ENCODE data around the gene HSPA12B.

The HSPA12B gene

DNA sequence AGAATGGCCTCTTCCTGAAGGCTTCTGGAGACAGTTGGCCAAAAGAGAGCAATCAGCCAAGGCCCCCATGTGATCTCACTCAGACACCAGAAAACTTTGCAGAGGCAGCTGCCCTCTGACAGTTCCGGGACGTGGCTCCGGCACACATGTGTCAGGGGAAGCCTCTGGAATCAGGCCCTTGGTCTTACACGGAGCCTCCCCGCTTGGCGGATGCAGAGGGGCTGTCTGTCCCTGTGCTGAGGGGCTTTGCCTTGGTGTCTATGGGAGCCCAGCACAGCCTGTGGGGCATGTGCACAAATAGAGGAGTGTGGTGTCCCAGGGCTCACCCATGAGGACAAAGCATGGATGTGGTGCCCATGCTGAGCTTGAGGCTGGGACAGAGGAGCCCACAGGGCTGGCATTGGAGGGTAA, 33.9 kb upstream of the HSPA12B start:
- no peak for TF ChIP-seq EZH2phosphoT487 (IDR thresholded peaks at IDR 0.05; ENCODE audit: borderline replicate concordance, low read length)
- TF ChIP-seq CTCF (IDR thresholded peaks at IDR 0.05; ENCODE audit: low read depth, low read length, poor library complexity, severe bottlenecking) = no peak

DNA sequence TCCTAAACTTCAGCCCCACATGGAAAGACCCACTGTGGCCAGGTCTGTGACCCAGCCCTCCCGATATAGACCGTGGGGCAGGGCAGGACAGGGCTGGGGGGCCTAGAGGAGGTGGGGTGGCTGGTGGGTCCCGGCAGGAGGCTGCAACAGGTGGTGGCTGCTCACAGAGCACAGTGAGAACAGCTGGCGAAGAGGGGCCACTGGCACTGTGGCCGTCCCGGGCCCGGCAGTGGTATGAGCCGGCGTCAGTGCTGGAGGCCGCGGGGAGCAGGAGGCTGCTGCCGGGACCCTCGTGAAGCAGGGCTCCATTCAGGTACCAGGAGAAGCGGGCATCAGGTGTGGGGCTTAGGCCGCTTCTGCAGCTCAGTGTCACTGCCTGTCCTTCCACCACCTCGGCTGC, 33.4 kb upstream of the HSPA12B start:
- H3K4me2 ChIP-seq (ENCODE audit: low read length) = no peak overlapping the region
- no peaks in the 10 kb centered on the region for H3K36me3 ChIP-seq (ENCODE audit: control insufficient read depth, low read length)
- H3F3A ChIP-seq (ENCODE audit: control insufficient read depth, insufficient read depth) = no peaks in the 10 kb centered on the region
- no peak overlapping the region for H3K27ac ChIP-seq (ENCODE audit: low read depth, low read length)
- no peak overlapping the region for H3K4me3 ChIP-seq (ENCODE audit: low read length)
- no peaks in the 10 kb centered on the region for H3K9me2 ChIP-seq (replicated peaks; ENCODE audit: control insufficient read depth, low read length)
- peaks cover 6% of the 10 kb centered on the region; the same call in 1 of the 2 replicates for H3K9me3 ChIP-seq (ENCODE audit: control insufficient read depth, insufficient read depth, low read length)
- H4K20me1 ChIP-seq (ENCODE audit: control insufficient read depth, insufficient read depth, low read depth, low read length) = no peaks in the 10 kb centered on the region
- TF ChIP-seq EZH2phosphoT487 (IDR thresholded peaks at IDR 0.05; ENCODE audit: borderline replicate concordance, low read length) (no peak), CTCF (IDR thresholded peaks at IDR 0.05; ENCODE audit: low read depth, low read length, poor library complexity, severe bottlenecking) (no peak)
- H3K4me1 ChIP-seq (ENCODE audit: control insufficient read depth, low read length) = no peaks in the 10 kb centered on the region
- H3K27me3 ChIP-seq (ENCODE audit: control insufficient read depth, low read length) = no peaks in the 10 kb centered on the region
- H3K79me2 ChIP-seq (ENCODE audit: control insufficient read depth, low read length) = no peaks in the 10 kb centered on the region

More for the DNA sequence above, 33.9 kb upstream of the HSPA12B start:
- H3K9me2 ChIP-seq (replicated peaks; ENCODE audit: control insufficient read depth, low read length) = no peaks in the 10 kb centered on the region
- H3K4me3 ChIP-seq (ENCODE audit: low read length) = no peak overlapping the region
- peaks cover 6% of the 10 kb centered on the region; the same call in 1 of the 2 replicates for H3K9me3 ChIP-seq (ENCODE audit: control insufficient read depth, insufficient read depth, low read length)
- H3K36me3 ChIP-seq (ENCODE audit: control insufficient read depth, low read length) = no peaks in the 10 kb centered on the region
- no peaks in the 10 kb centered on the region for H3K4me1 ChIP-seq (ENCODE audit: control insufficient read depth, low read length)
- no peak overlapping the region for H3K4me2 ChIP-seq (ENCODE audit: low read length)
- H3K27me3 ChIP-seq (ENCODE audit: control insufficient read depth, low read length) = no peaks in the 10 kb centered on the region
- no peaks in the 10 kb centered on the region for H3F3A ChIP-seq (ENCODE audit: control insufficient read depth, insufficient read depth)
- no peaks in the 10 kb centered on the region for H4K20me1 ChIP-seq (ENCODE audit: control insufficient read depth, insufficient read depth, low read depth, low read length)
- no peaks in the 10 kb centered on the region for H3K79me2 ChIP-seq (ENCODE audit: control insufficient read depth, low read length)
- no peak overlapping the region for H3K27ac ChIP-seq (ENCODE audit: low read depth, low read length)

DNA sequence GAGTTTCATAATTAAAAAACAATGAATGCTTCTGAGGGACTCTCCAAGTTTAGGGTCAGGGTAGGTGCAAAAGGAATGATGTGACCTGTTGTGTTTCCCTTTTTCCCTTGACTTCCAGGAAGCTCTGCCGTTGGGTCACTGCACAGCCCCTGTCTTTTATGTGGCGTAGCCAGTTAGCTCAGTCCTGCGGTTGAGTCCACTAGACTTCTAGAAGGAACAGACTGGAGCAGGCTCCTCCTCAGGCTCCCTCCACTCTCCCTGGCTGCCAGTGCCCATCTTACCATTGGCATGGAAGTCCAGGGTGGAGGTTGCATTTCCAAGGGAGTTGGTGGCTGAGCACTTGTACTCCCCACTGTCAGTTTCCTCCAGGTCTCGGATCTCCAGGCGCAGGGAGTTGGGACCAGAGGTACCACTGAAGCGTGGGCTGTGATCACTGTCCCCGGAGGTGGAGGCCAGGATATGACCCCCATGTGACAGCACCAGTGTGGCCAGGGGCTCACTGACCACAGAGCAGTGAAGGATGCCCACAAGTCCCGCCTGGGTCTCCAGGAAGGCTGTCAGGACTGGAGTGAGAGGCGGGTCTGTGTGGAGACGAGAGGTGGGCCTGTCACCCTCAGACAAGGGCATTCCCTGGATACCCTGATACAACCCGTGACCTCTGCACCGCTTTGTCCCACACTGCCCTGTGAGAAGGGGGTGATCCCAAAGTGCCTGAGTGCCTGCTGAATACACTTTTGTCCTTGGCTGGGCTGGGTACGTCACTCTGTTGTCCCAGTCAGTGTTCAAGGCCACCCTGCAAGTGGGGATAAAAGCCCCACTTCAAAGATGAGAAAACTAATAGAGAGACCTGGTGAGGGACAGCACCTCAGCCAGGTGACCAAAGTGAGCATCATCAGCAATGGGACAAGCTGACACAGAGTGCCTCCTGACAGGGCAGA, 31.2 kb upstream of the HSPA12B start:
- Histone ChIP-seq H3F3A (ENCODE audit: control insufficient read depth, insufficient read depth) (no peaks in the 10 kb centered on the region), H3K4me1 (ENCODE audit: control insufficient read depth, low read length) (no peaks in the 10 kb centered on the region), H4K20me1 (ENCODE audit: control insufficient read depth, insufficient read depth, low read depth, low read length) (no peaks in the 10 kb centered on the region)

More for the DNA sequence above, 31.2 kb upstream of the HSPA12B start:
- Histone ChIP-seq H3K36me3 (ENCODE audit: control insufficient read depth, low read length) (no peaks in the 10 kb centered on the region), H3K27me3 (ENCODE audit: control insufficient read depth, low read length) (no peaks in the 10 kb centered on the region), H3K27ac (ENCODE audit: low read depth, low read length) (no peak overlapping the region), H3K79me2 (ENCODE audit: control insufficient read depth, low read length) (no peaks in the 10 kb centered on the region), H3K4me3 (ENCODE audit: low read length) (no peak overlapping the region), H3K9me2 (replicated peaks; ENCODE audit: control insufficient read depth, low read length) (no peaks in the 10 kb centered on the region), H3K9me3 (ENCODE audit: control insufficient read depth, insufficient read depth, low read length) (peaks cover 4% of the 10 kb centered on the region; the same call in 1 of the 2 replicates), H3K4me2 (ENCODE audit: low read length) (no peak overlapping the region)
- no peak for TF ChIP-seq EZH2phosphoT487 (IDR thresholded peaks at IDR 0.05; ENCODE audit: borderline replicate concordance, low read length)
- TF ChIP-seq CTCF (IDR thresholded peaks at IDR 0.05; ENCODE audit: low read depth, low read length, poor library complexity, severe bottlenecking) = no peak
